Lower leg skin (tissue), 4 donors: ENCODE results near the gene MORC1. TPM values are rescaled to one million over a fixed set of nuclear protein-coding genes. Genes with fewer than 3 reads are reported as not detected.

Experiments
- DNase-seq, 2 donors: peaks; one replicate each; pipeline ENCODE4 v3.0.0-alpha.2; 2019; ENCODE audit warnings: low spot score in 2 of 2
- H3K4me3 ChIP-seq: fragments of 200-600 bp; sonication (generic); 2 replicates; pipeline ENCODE4 v1.5.1; 2017; ENCODE audit warnings: mild to moderate bottlenecking, low read depth; ENCODE audit not compliant: poor library complexity, severe bottlenecking
- POLR2A ChIP-seq, 2 donors: fragments of 450-650 bp; IDR thresholded peaks; one replicate each; pipeline ENCODE4 v1.6.1; 2016 to 2017; ENCODE audit warnings: antibody characterized with exemption in 2 of 2, mild to moderate bottlenecking in 1 of 2, moderate library complexity in 1 of 2
- WGBS, 2 donors: methylation state at CpG; one replicate each; pipeline ENCODE4 v1.1.5; 2018; 5-methylcytosine and 5-hydroxymethylcytosine counted together
- intact Hi-C: fragments of 100-400 bp; cut with DNase I; formaldehyde crosslinking; loops from one replicate; pipeline ENCODE4 v1.15.0; 2023; ENCODE audit warnings: low total_unique reads
- total RNA-seq, 4 donors: library from RNA; depleted of rRNA; stranded (reverse); fragments of >200 nt; gene quantifications; one replicate each; pipeline ENCODE4 v1.1.0, GENCODE V29; 2016
- TF ChIP-seq, protein P1 (sequence below), 3 donors: fragments of 450-650 bp; IDR thresholded peaks; one replicate each; pipeline ENCODE4 v1.5.1; 2016; ENCODE audit warnings: antibody characterized with exemption in 3 of 3, mild to moderate bottlenecking in 3 of 3, moderate library complexity in 2 of 3

MORC1 gene
- total RNA-seq, 4 donors from 2014 or later = not detected

DNA sequence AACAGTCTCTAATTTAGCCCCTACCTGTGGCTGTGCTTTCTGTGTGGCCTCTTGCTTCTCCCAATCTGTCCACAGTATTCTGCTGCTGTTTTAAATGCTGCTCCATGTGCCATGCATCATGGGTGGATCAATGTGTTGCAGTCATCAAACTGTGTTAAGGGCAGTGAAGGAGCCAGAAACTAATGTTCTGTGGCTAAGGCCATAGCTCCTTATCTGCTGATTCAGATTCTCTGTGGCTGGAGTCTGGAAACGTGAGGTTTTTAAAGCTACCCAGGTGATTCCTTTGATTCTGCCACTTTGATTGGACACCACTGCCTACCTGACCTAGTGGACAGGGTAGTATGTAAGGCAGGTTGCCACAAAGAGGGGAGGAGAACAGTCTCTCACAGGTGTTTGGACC lies 44.8 kb downstream of the MORC1 start:
- TF ChIP-seq, protein P1, sequence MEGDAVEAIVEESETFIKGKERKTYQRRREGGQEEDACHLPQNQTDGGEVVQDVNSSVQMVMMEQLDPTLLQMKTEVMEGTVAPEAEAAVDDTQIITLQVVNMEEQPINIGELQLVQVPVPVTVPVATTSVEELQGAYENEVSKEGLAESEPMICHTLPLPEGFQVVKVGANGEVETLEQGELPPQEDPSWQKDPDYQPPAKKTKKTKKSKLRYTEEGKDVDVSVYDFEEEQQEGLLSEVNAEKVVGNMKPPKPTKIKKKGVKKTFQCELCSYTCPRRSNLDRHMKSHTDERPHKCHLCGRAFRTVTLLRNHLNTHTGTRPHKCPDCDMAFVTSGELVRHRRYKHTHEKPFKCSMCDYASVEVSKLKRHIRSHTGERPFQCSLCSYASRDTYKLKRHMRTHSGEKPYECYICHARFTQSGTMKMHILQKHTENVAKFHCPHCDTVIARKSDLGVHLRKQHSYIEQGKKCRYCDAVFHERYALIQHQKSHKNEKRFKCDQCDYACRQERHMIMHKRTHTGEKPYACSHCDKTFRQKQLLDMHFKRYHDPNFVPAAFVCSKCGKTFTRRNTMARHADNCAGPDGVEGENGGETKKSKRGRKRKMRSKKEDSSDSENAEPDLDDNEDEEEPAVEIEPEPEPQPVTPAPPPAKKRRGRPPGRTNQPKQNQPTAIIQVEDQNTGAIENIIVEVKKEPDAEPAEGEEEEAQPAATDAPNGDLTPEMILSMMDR (IDR thresholded peaks at IDR 0.05) = no peak
- TF ChIP-seq POLR2A (IDR thresholded peaks at IDR 0.05) = no peak
- no peak overlapping the region for H3K4me3 ChIP-seq
- no peak for DNase-seq
- WGBS, 2 donors = 48 to 59% methylated on average over 1 of the region's 1 CpG
- intact Hi-C loops = no loop called here

DNA sequence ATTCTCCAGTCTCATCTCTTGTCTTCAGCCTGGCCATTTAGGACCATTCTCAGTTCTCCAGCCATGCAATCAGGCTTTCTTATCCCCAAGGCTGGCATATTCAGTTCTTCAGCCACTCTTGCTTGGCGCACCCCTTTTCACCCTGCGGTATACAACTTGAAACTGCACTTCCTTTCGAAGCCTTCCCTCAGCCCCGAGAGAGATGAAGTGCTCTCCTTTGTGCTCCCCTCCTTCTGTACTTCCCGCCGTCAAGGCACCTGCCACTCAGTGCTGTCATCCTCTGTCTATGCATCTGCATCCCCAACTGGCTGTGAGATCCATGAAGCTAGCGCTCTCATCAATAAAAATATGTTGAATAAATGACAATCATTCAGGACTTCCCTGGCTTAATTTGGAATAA lies 45.7 kb downstream of the MORC1 start:
- WGBS, 2 donors = 62 to 69% methylated on average over 7 of the region's 7 CpGs
- intact Hi-C loops = no loop called here

DNA sequence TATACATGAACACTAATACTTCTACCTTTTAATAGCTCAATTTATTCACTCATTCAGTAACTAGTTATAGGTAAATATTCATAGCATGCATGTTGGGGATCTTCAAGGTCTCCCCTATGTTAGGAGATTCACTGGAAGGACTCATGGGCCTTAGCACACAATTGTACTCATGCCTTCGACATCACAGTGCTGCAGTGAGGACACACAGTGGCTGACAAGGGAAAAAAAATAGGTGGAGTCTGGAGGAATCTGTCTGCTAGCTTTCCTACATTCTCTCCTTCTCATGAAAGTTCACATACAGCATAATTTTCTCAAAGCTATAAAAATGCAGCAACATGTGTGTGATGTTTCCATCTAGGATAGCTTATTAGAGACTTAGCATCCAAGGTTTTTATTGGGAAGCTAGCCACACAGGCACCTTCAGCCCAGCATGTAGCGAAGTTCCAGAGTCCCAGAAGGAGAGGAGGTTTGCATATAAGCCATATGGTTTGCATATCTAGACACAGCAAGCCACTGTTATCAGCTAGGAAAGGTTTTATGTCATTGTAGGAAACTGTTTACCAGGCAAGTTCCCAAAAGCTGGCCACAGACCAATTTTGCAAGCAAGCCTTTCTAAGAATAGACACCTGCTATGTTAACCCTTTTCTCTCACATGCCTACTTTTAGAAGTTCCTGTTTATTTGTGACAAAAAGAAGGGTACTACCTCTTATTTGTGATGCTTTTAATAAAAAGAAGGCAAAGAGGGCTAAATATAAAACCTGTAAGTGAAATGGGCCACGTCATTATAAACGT lies 46.4 kb downstream of the MORC1 start:
- 49% methylated on average over 4 of the region's 4 CpGs for WGBS, 2 donors
- DNase-seq = no peak
- intact Hi-C loops = no loop called here
- no peak for TF ChIP-seq POLR2A (IDR thresholded peaks at IDR 0.05)
- TF ChIP-seq, protein P1 (IDR thresholded peaks at IDR 0.05) = no peak
- no peak overlapping the region for H3K4me3 ChIP-seq

More for the DNA sequence above, 45.7 kb downstream of the MORC1 start:
- TF ChIP-seq, protein P1 (IDR thresholded peaks at IDR 0.05) = no peak
- DNase-seq = no peak
- H3K4me3 ChIP-seq = no peak overlapping the region

DNA sequence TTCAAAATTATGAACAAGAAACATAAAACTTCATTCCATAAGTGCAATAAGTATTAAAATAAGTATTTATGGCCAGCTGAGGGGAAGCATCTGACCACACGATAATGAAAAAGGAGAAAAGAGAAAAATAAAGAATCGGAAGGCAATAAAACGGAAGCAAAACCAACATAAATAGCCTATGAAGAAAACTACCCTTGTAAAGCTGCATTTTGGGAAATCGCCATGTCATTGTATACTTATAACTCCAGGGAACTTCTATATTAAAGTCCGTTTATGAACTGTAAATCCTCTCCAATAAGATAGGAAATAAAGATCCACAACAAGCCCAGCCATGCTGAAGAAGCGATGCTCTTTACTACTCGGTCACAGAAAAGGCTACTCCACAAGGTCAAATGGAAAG lies 47.7 kb downstream of the MORC1 start:
- WGBS, 2 donors = 69 to 73% methylated on average over 7 of the region's 7 CpGs
- intact Hi-C loops = no loop called here

DNA sequence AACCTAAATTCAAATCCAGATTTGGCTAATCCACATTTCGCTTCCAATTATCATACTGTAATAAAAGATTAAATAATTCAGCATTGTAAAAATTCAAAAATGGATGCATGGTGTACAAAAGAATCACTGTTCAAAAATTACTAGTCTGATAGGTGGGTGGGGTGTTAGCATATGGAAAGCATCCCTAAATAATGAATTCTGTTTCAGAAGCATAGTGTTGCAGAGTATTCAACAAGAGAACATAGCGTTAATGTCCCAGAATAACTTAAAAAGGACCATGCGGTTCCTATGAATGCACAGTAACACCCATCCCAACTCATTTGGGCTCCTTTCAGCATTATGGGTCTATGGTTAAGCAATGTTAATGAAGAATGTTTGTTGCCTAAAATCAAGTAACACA lies 51.1 kb downstream of the MORC1 start:
- H3K4me3 ChIP-seq = no peak overlapping the region
- TF ChIP-seq, protein P1 (IDR thresholded peaks at IDR 0.05) = no peak
- no peak for TF ChIP-seq POLR2A (IDR thresholded peaks at IDR 0.05)
- 85 to 89% methylated on average over 3 of the region's 3 CpGs for WGBS, 2 donors
- DNase-seq = no peak
- intact Hi-C loops = no loop called here

More for the DNA sequence above, 47.7 kb downstream of the MORC1 start:
- no peak for DNase-seq
- no peak for TF ChIP-seq POLR2A (IDR thresholded peaks at IDR 0.05)
- TF ChIP-seq, protein P1 (IDR thresholded peaks at IDR 0.05) = no peak
- no peak overlapping the region for H3K4me3 ChIP-seq

DNA sequence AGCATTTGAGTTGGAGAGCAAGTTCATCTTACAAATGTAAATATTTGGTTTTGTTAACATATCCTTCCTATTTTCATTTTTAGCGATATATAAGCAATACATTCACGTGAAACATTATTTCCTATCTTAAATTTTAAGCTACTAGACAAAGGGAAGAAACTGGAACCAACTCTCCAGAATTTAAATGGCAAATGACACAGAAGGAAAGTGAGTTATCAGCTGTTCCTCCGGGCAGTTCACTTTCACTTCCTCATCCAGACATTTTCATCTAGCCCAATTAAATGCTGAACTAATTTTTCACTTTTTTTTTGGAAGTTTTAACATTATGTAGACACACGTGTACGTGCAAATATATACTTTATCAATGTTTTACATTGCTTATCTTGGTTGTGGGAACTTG lies 58.7 kb downstream of the MORC1 start:
- H3K4me3 ChIP-seq = no peak overlapping the region
- no peak for DNase-seq
- WGBS, 2 donors = 46 to 49% methylated on average over 5 of the region's 5 CpGs
- intact Hi-C loops = no loop called here
- TF ChIP-seq, protein P1 (IDR thresholded peaks at IDR 0.05) = no peak
- TF ChIP-seq POLR2A (IDR thresholded peaks at IDR 0.05) = no peak
